Chondrocyte (in vitro differentiated cells): Measurements from ENCODE around the gene CFAP161. TPM values are rescaled to one million over a fixed set of nuclear protein-coding genes. Genes with fewer than 3 reads are reported as not detected.

Source experiments
- DNase-seq: peaks from one replicate; pipeline ENCODE4 v3.0.0; 2021; ENCODE audit warnings: mixed read lengths, low spot score
- H3K27ac Mint-ChIP-seq: one replicate; pipeline ENCODE4 v1.8.0; 2021; ENCODE audit warnings: mild to moderate bottlenecking, moderate library complexity, mixed read lengths; ENCODE audit not compliant: unreplicated experiment
- H3K27me3 Mint-ChIP-seq: 2 replicates; pipeline ENCODE4 v1.8.0; 2021; ENCODE audit warnings: low read depth, mixed read lengths
- H3K36me3 Mint-ChIP-seq: 2 replicates; pipeline ENCODE4 v1.8.0; 2021; ENCODE audit warnings: low read depth, mixed read lengths
- H3K4me1 Mint-ChIP-seq: 2 replicates; pipeline ENCODE4 v1.8.0; 2021; ENCODE audit warnings: low read depth, mild to moderate bottlenecking, mixed read lengths
- H3K4me3 Mint-ChIP-seq: one replicate; pipeline ENCODE4 v1.8.0; 2021; ENCODE audit warnings: mild to moderate bottlenecking, moderate library complexity, mixed read lengths; ENCODE audit not compliant: unreplicated experiment
- H3K9me3 Mint-ChIP-seq: 2 replicates; pipeline ENCODE4 v1.8.0; 2021; ENCODE audit warnings: low read depth, mixed read lengths
- total RNA-seq: library from RNA; stranded (reverse); gene quantifications from 3 replicates; pipeline ENCODE4 v1.2.1, GENCODE V29; 2021
- TF ChIP-seq, protein P1 (sequence below): fragments of 200-600 bp; sonication (generic); IDR thresholded peaks from 2 replicates; pipeline ENCODE4 v1.5.0; 2021; ENCODE audit warnings: antibody characterized with exemption, mild to moderate bottlenecking, moderate library complexity

CFAP161 gene
- total RNA-seq, 1 donor from 2014 or later: not detected

DNA sequence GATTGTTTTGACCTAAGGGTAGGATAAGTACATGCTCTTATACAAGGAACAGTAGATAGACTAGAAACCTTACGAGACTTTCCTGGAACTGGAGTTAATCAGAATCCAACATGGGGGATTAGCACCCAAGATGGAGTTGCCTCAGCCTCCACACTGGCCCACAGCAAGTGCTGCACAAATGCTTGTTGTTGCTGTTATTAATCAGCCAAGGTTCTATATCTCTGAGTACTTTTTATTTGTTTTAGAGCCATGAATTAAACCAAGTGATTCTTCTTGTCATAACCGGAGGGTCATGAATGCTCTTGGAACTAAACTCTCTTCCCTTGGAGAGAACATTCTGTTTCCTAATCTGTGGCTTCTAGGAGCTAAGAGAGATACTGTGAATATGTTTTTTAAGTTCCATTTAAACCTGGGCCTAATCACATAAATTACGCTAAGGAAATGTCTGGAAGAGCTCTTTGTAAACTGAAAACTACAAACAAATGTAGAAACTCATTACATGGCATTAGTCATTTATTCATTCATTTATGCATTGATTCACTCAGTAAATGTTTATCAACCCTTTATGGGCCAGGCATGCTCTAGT is 56.9 kb downstream of the CFAP161 start:
- Mint-ChIP-seq H3K4me1 (peaks cover 32% of the 10 kb centered on the region), H3K36me3 (no peaks in the 10 kb centered on the region), H3K27ac (peak overlapping the region; percentile 90), H3K9me3 (no peaks in the 10 kb centered on the region), H3K27me3 (peaks cover 14% of the 10 kb centered on the region), H3K4me3 (no peak overlapping the region)
- no peak for DNase-seq
- TF ChIP-seq, protein P1, sequence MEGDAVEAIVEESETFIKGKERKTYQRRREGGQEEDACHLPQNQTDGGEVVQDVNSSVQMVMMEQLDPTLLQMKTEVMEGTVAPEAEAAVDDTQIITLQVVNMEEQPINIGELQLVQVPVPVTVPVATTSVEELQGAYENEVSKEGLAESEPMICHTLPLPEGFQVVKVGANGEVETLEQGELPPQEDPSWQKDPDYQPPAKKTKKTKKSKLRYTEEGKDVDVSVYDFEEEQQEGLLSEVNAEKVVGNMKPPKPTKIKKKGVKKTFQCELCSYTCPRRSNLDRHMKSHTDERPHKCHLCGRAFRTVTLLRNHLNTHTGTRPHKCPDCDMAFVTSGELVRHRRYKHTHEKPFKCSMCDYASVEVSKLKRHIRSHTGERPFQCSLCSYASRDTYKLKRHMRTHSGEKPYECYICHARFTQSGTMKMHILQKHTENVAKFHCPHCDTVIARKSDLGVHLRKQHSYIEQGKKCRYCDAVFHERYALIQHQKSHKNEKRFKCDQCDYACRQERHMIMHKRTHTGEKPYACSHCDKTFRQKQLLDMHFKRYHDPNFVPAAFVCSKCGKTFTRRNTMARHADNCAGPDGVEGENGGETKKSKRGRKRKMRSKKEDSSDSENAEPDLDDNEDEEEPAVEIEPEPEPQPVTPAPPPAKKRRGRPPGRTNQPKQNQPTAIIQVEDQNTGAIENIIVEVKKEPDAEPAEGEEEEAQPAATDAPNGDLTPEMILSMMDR: no peak

DNA sequence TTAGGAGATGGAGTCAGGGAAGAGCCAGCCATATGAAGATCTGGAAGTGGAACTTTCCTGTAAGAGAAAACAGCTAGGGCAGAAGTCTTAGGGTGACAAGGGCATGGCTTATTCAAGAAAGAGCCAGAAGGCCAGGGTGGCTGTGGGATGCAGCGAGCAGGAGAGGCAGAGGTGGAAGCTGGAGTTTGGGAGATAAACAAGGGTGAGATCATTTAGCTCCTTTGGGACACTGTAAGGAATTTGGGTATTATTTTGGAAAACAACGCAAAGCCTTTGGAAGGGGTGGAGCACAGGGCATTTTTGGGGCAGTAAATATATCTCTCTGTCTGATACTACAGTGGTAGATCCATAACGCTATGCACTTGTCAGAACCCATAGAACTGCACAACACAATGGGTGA is 57.6 kb downstream of the CFAP161 start:
- H3K4me1 Mint-ChIP-seq: peaks cover 32% of the 10 kb centered on the region
- no peak overlapping the region for H3K27ac Mint-ChIP-seq
- no peaks in the 10 kb centered on the region for H3K36me3 Mint-ChIP-seq
- no peaks in the 10 kb centered on the region for H3K9me3 Mint-ChIP-seq
- H3K27me3 Mint-ChIP-seq: peaks cover 16% of the 10 kb centered on the region
- TF ChIP-seq, protein P1: no peak
- no peak overlapping the region for H3K4me3 Mint-ChIP-seq
- no peak for DNase-seq

DNA sequence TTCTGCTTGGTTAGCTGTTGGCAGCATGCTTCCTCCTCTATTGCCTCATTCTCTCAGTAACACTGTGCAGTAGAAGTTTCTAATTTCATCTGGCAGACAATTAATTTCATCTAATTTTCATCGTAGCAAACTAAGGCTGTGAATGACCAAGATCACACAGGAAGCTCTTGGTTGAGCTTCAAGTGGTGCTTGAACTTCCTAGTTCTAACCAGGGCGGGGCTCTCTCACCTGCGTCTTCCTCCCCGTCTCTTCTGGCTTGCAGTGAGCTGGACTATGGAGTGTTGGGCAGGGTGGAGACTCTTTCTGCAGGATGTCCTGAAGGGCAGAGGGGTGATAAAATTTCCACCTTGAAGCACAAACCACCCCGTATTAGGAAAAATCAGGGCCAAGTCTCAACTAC is 60.7 kb downstream of the CFAP161 start:
- H3K4me3 Mint-ChIP-seq: no peak overlapping the region
- H3K4me1 Mint-ChIP-seq: peaks cover 25% of the 10 kb centered on the region
- TF ChIP-seq, protein P1: no peak
- no peak for DNase-seq
- no peak overlapping the region for H3K27ac Mint-ChIP-seq
- peaks cover 28% of the 10 kb centered on the region for H3K27me3 Mint-ChIP-seq
- no peaks in the 10 kb centered on the region for H3K9me3 Mint-ChIP-seq
- no peaks in the 10 kb centered on the region for H3K36me3 Mint-ChIP-seq

DNA sequence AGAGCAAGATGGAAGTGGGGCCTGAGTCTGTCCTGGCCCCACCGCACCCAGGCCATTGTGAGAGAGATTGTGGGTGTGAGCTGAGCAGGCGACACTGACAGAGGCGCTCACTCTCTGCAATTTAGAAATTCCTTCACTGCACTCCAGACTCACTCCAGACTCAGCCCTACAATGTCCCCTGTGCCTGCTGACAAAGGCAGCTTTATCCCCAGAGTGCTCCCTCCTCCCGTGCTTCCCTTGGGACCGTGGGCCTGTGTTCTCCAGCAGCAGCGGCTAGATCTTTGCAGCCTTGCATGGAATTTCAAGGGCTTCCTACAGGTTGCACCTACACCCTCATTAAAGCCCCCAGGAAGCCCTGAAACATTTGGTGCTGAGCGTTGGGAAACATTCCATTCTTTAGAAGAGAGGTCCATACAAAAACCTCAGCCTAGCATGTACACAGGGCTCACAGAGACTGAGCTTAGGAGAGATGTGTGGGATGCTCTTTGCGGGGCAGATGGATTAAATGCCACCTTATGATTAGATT is 61.3 kb downstream of the CFAP161 start:
- DNase-seq: no peak
- TF ChIP-seq, protein P1: no peak
- Mint-ChIP-seq H3K27me3 (peaks cover 28% of the 10 kb centered on the region), H3K27ac (peak overlapping the region; percentile 66), H3K4me3 (no peak overlapping the region), H3K4me1 (peaks cover 18% of the 10 kb centered on the region), H3K36me3 (no peaks in the 10 kb centered on the region), H3K9me3 (no peaks in the 10 kb centered on the region)

DNA sequence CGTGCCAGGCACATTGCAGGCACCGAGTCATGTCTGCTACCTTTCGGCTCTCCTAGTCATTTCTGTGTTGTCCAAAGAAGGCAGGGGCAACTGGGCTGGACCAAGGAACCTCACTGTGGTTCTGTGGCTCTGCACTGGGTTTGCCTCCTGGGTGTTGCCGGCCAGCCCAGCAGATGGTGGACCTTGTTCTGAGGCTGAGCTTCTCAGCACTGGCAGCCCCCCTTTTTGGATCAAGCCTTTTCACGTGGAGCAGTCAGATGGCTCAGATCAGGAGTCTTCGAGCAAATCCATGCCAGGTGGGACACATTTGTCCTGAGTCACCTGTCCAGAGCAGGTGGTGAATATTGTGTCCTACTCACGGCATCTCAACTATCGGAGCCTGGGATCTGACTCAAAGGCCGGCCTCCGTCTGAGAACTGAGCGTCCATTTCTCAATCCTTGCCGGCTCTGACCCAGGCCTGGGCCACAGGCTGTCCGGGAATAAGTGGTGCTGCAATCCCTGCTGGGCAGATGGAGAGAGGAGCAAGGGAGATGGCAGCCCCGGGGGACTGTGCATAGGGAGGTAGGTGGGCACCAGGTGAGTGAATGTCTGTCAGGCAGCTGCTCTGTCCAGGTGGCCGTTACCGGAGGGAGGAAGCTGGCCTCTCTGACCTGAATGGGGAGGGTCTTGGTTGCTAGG is 62.6 kb downstream of the CFAP161 start, which contains the start of gene IL16:
Gene IL16, plus strand, starts transcription at position 304 of the 679 bp plus-strand sequence. CDS start 28,521 bp downstream, outside the sequence.
- Mint-ChIP-seq H3K4me1 (peaks cover 13% of the 10 kb centered on the region), H3K27me3 (peaks cover 28% of the 10 kb centered on the region), H3K36me3 (no peaks in the 10 kb centered on the region), H3K4me3 (no peak within 1 kb of the TSS), H3K9me3 (no peaks in the 10 kb centered on the region), H3K27ac (no peak within 1 kb of the TSS)
- no peak for DNase-seq
- TF ChIP-seq, protein P1: no peak
